ENCODE results near the gene DNAH9.

The DNAH9 gene

GRCh38 chr17:11980813-11981212, 382.5 kb downstream of the DNAH9 start:
- no peak for DNase-seq (ENCODE audit: low spot score)

DNA sequence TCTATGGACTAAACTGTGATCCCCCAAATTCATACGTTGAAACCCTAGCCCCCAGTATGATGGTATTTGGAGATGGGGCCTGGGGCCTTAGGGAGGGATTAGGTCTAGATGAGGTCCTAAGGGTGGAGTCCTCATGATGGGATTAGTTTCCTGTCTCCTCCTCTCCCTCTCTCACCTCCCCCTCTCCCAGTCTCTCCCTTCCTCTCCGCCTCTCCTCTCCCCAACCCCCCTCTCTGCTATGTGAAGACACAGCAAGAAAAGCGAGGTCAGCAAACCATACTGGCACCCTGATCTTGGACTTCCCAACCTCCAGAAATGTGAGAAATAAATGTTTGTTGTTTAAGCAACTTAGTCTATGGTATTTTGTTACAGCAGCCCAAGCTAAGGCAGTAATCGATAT, 383.6 kb downstream of the DNAH9 start:
- DNase-seq (ENCODE audit: low spot score), result no peak

GRCh38 chr17:11986179-11986941, 388.1 kb downstream of the DNAH9 start:
- peak; percentile 10 for DNase-seq (ENCODE audit: low spot score)

DNA sequence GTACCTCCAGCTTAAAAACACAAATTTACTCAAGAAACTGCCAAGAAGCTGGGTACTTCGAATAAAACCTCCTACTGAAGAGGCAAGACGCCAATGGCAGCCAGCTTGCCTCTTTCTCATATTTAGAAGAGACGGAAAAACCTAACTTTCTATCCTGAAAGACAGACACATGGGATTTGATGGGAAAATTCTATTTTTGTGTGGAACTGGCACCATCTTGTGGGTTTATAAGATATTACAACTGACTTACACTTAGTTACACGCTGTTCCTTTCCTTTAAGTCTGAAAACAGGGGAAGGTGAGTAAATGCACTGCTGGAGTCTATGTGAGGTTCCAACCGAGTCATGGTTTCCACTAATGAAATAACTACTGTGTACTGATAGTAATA, 388.7 kb downstream of the DNAH9 start:
- peak; percentile 63 for DNase-seq (ENCODE audit: low spot score)

DNA sequence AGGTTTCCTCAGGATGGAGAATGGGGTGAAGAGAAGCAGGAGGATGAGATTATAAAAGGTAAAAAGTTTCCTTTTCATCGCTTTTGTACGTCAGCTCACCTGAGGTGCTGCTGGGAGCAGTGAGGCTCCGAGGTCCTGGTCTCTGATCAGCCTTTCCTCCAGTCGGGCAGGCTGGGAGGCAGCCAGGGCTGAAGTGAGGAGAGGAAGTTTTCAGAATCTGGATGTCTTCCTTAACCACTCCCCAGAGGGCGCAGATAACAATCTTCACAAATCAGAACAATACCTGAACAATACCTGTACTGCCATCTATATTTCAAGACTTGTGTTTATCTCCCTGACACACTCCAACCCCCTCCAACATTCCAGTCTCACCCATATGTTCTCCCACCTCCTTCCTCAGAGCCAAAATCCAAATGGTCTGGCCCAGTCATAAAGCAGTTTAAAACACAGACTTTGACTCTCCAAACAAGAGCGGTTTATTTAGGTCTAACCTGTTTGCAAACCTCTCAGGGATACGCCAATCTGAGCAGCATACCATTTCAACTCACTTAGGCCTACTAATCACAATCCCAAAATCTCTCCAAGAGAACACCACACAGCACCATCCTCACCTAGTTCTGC, 392.2 kb downstream of the DNAH9 start:
- no peak for DNase-seq (ENCODE audit: low spot score)

DNA sequence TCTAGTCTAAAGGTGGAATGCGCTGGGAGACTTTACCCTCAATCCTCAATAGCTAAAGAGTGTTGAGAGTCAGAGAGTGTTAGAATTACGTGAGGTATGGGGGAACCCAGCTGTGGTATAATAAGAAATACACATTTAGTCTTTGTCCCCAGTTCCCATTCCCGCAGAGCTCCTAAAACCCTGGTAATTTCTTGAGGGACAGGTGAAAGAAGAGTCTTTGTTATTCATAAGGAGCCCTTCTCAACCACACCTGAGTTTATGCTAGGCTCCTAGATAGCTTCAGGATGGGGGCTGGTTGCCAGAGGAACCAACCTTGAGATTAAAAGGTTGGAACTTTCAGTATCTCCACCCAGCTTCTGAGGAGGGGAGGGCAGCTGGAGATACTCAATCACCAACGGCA, 393.2 kb downstream of the DNAH9 start:
- DNase-seq (ENCODE audit: low spot score), result no peak

DNA sequence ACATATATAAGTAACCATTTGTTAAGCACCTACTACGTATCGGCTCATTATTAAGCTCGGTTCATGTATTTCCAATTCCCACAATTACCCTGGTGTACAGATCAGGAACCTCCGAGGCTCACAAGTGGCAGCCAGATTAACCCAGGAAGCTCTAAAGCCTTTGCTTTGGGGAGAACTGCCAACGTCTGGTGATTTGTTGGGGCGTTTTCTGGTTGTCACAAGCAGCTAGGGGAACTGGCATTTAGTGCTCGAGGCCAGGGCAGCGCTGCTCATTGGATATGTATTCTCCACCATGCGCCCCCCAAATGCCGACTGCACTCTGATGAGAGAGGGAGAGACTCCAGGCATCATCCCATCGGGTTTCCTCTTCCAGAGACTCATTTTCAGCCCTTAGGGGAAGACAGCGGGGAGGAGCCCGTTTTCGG, 398.5 kb downstream of the DNAH9 start:
- DNase-seq (ENCODE audit: low spot score), result no peak

GRCh38 chr17:11997147-11997971, 399.1 kb downstream of the DNAH9 start, which contains the start of gene ZNF18:
TSS of gene ZNF18 (minus strand) at chr17:11997475. CDS start at chr17:11992829, 4,646 bp downstream.
- peak; percentile 99 for DNase-seq (ENCODE audit: low spot score)

DNA sequence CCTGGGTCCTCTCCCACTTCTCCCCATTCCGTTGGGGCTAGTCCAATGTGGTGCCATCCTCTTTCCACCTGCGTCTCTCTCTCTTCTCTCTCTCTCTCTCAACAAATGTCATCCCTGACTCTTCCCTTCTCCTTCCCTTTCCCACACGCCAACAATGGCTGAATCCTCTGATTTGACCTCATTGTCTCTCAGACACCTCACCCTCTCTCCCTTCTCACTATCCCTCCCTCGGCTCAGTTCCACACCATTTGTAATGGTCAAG, 399.6 kb downstream of the DNAH9 start:
- DNase-seq (ENCODE audit: low spot score), result no peak

GRCh38 chr17:11999696-12000095, 401.4 kb downstream of the DNAH9 start:
- no peak for DNase-seq (ENCODE audit: low spot score)

DNA sequence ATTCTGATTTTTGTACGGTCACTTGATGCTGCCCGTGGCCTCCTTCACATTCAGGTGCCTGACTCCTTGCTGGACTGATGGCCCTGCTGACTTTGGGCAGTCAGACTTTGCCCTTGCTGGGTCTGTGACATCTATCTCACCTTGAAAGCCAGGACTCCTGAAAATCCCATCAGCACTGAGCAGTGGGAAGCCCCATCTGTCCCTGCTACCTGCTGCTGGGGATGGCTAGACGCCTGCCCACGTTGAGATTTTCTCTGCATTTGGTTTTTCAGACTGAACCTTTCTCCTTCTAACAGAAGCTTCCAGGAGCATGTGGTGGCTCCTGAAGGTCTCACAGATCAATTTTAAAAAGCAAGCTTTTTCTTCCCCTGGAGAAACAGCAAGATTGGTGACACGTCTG, 409.2 kb downstream of the DNAH9 start:
- DNase-seq (ENCODE audit: low spot score), result no peak

All from AG08395 (cell line).